ENCODE measurements around the gene CNGA3.
"Not testable (repeated sequence)": the region's sequence is repeated elsewhere in the genome, so short reads cannot be mapped to it uniquely, and the experiment has no call there.

CNGA3 gene

DNA sequence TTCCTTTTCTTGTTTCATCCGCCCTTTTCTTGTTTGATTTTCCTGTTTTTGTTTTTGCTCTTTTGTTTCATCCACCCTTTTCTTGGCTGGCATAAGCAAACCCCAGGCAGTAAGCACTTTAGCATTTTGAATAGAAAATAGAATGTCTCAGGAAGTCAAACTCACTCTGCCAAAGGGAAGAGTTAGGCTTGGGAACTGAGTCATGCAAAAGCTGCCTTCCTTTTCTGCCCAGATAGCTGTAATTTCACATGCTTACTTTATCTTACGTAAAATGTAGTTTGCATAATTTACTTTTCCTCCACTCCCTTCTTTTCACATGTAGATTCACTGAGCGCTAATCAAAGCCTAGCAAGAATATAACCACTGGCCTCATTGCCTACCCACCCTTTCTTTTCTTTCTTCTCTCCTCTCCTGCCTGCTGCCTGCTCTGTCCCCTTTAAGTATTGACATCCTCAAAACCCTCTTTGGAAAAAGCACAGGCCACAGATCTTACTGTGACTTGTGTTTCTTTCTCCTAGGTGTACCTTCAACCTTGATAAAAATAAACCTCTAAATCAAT is 48.4 kb downstream of the CNGA3 start:
- H3K36me3 ChIP-seq (ENCODE audit: control insufficient read depth, insufficient read depth, low read length) = no peaks in the 10 kb centered on the region

DNA sequence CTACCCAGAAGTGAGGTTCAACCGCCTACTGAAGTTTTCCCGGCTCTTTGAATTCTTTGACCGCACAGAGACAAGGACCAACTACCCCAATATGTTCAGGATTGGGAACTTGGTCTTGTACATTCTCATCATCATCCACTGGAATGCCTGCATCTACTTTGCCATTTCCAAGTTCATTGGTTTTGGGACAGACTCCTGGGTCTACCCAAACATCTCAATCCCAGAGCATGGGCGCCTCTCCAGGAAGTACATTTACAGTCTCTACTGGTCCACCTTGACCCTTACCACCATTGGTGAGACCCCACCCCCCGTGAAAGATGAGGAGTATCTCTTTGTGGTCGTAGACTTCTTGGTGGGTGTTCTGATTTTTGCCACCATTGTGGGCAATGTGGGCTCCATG is 49.7 kb downstream of the CNGA3 start:
- H3K4me3 ChIP-seq (ENCODE audit: low read length) = no peak overlapping the region
- H3K4me1 ChIP-seq (ENCODE audit: control insufficient read depth, insufficient read depth, low read length) = no peaks in the 10 kb centered on the region
- H3K9me3 ChIP-seq (ENCODE audit: control insufficient read depth, low read length) = no peaks in the 10 kb centered on the region

More for the DNA sequence above, 48.4 kb downstream of the CNGA3 start:
- H3K9me3 ChIP-seq (ENCODE audit: control insufficient read depth, low read length) = no peaks in the 10 kb centered on the region
- no peaks in the 10 kb centered on the region for H3K4me1 ChIP-seq (ENCODE audit: control insufficient read depth, insufficient read depth, low read length)
- H3K27me3 ChIP-seq (ENCODE audit: control insufficient read depth, insufficient read depth, low read length) = no peaks in the 10 kb centered on the region
- no peak overlapping the region for H3K9ac ChIP-seq (ENCODE audit: low read length)
- H3K4me3 ChIP-seq (ENCODE audit: low read length) = no peak overlapping the region

DNA sequence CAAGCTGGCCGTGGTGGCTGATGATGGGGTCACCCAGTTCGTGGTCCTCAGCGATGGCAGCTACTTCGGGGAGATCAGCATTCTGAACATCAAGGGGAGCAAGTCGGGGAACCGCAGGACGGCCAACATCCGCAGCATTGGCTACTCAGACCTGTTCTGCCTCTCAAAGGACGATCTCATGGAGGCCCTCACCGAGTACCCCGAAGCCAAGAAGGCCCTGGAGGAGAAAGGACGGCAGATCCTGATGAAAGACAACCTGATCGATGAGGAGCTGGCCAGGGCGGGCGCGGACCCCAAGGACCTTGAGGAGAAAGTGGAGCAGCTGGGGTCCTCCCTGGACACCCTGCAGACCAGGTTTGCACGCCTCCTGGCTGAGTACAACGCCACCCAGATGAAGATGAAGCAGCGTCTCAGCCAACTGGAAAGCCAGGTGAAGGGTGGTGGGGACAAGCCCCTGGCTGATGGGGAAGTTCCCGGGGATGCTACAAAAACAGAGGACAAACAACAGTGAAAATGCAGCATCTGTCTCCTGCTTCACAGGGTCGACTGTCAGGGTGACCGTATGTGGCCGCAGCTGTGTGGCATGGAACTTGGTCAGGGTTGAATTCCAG is 50.6 kb downstream of the CNGA3 start:
- H3K4me3 ChIP-seq (ENCODE audit: low read length) = no peak overlapping the region
- no peaks in the 10 kb centered on the region for H3K27me3 ChIP-seq (ENCODE audit: control insufficient read depth, insufficient read depth, low read length)
- H3K4me1 ChIP-seq (ENCODE audit: control insufficient read depth, insufficient read depth, low read length) = no peaks in the 10 kb centered on the region
- H3K9ac ChIP-seq (ENCODE audit: low read length) = no peak overlapping the region
- H3K36me3 ChIP-seq (ENCODE audit: control insufficient read depth, insufficient read depth, low read length) = no peaks in the 10 kb centered on the region
- no peaks in the 10 kb centered on the region for H3K9me3 ChIP-seq (ENCODE audit: control insufficient read depth, low read length)

More for the DNA sequence above, 49.7 kb downstream of the CNGA3 start:
- Histone ChIP-seq H3K9ac (ENCODE audit: low read length) (no peak overlapping the region), H3K36me3 (ENCODE audit: control insufficient read depth, insufficient read depth, low read length) (no peaks in the 10 kb centered on the region), H3K27me3 (ENCODE audit: control insufficient read depth, insufficient read depth, low read length) (no peaks in the 10 kb centered on the region)

DNA sequence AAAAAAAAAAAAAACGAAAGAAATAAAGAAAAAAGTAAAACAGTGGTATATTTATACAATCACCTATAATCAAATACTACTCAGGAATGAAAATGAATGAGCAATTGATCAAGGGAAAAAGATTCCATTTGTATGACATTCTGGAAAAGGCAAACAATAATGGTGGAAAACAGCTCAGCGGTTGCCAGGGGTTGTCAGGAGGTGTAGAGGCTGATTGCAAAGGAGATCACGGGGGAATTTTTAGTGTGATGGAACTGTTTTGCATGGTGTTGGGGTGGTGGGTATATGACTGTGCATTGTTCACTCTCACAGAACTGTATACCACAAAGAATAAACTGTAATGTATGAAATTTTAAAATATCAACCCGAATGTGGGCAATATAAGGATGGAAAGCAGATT is 52.9 kb downstream of the CNGA3 start:
- no peak overlapping the region for H3K9ac ChIP-seq (ENCODE audit: low read length)
- no peaks in the 10 kb centered on the region for H3K36me3 ChIP-seq (ENCODE audit: control insufficient read depth, insufficient read depth, low read length)
- H3K9me3 ChIP-seq (ENCODE audit: control insufficient read depth, low read length) = no peaks in the 10 kb centered on the region
- H3K4me3 ChIP-seq (ENCODE audit: low read length) = no peak overlapping the region
- no peaks in the 10 kb centered on the region for H3K27me3 ChIP-seq (ENCODE audit: control insufficient read depth, insufficient read depth, low read length)
- H3K4me1 ChIP-seq (ENCODE audit: control insufficient read depth, insufficient read depth, low read length) = no peaks in the 10 kb centered on the region

DNA sequence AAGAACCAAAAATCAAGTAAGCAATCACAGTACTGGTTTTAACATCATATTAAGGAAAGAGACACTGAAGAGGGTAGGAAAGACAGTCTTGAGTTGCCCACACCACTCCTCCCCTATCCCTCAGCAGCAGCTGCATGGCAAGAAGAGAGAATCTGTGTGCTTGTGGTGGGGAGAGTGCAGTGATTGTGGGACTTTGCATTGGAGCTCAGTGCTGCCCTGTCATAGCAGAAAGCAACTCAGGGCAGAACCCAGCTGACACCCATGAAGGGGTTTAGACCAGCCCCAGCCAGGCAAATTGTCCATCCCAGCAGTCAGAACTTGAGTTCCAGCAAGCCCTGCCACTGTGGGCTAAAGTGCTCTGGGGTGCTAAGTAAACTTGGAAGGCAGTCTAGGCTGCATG is 57.6 kb downstream of the CNGA3 start:
- H3K9ac ChIP-seq (ENCODE audit: low read length) = no peak overlapping the region
- H3K4me1 ChIP-seq (ENCODE audit: control insufficient read depth, insufficient read depth, low read length) = no peaks in the 10 kb centered on the region
- H3K27me3 ChIP-seq (ENCODE audit: control insufficient read depth, insufficient read depth, low read length) = no peaks in the 10 kb centered on the region
- no peaks in the 10 kb centered on the region for H3K9me3 ChIP-seq (ENCODE audit: control insufficient read depth, low read length)
- H3K4me3 ChIP-seq (ENCODE audit: low read length) = no peak overlapping the region
- H3K36me3 ChIP-seq (ENCODE audit: control insufficient read depth, insufficient read depth, low read length) = no peaks in the 10 kb centered on the region

DNA sequence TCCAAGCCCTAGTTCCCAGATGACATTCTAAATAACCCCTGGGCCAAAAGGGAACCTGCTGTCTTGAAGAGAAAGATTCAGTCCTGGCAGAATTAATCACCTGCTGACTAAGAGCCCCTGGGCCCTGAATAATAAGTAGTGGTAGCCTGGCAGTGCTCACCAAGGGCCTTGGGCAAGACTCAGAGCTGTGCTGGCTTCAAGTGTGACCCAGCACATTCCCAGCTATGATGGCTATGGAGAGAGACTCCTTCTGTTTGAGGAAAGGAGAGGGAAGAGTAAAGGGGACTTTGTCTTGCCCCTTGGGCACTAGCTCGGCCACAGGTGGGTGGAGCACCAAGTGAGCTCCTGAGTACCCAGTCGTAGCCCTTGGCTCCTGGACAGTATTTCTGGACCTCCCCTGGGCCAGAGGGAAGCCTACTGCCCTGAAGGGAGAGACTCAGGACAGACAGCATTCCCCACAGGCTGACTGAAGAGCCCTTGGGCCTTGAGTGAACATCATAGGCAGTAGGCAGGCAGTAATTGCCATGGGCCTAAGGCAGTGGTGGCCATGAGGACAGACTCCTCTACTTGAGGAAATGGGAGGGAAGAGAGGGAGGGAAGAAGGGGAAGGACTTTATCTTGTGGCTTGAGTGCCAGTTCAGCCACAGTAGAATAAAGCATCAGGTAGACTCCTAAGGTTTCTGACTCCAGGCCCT is 58.4 kb downstream of the CNGA3 start:
- Histone ChIP-seq H3K9ac (ENCODE audit: low read length) (no peak overlapping the region), H3K4me3 (ENCODE audit: low read length) (no peak overlapping the region), H3K9me3 (ENCODE audit: control insufficient read depth, low read length) (no peaks in the 10 kb centered on the region), H3K27me3 (ENCODE audit: control insufficient read depth, insufficient read depth, low read length) (no peaks in the 10 kb centered on the region), H3K4me1 (ENCODE audit: control insufficient read depth, insufficient read depth, low read length) (no peaks in the 10 kb centered on the region), H3K36me3 (ENCODE audit: control insufficient read depth, insufficient read depth, low read length) (no peaks in the 10 kb centered on the region)

DNA sequence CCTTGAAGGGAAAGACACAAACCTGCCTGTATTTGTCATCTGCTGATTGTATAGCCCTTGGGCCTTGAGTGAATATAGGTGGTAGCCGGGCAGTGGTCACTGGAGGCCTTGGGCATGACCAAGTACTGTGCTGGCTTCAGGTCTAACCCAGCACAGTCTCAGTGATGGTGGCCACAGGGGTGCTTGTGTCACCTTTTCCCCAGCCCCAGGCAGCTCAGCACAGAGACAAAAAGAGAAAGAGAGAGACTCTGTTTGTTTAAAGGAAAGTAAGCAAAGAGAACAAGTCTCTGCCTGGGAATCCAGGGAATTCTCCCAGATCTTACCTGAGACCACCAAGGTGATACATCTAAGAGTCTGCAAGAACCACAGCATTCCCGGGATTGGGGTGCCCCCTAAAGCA is 59.0 kb downstream of the CNGA3 start:
- no peak overlapping the region for H3K9ac ChIP-seq (ENCODE audit: low read length)
- no peak overlapping the region for H3K4me3 ChIP-seq (ENCODE audit: low read length)
- H3K36me3 ChIP-seq (ENCODE audit: control insufficient read depth, insufficient read depth, low read length) = no peaks in the 10 kb centered on the region
- no peaks in the 10 kb centered on the region for H3K4me1 ChIP-seq (ENCODE audit: control insufficient read depth, insufficient read depth, low read length)
- no peaks in the 10 kb centered on the region for H3K27me3 ChIP-seq (ENCODE audit: control insufficient read depth, insufficient read depth, low read length)
- H3K9me3 ChIP-seq (ENCODE audit: control insufficient read depth, low read length) = no peaks in the 10 kb centered on the region

DNA sequence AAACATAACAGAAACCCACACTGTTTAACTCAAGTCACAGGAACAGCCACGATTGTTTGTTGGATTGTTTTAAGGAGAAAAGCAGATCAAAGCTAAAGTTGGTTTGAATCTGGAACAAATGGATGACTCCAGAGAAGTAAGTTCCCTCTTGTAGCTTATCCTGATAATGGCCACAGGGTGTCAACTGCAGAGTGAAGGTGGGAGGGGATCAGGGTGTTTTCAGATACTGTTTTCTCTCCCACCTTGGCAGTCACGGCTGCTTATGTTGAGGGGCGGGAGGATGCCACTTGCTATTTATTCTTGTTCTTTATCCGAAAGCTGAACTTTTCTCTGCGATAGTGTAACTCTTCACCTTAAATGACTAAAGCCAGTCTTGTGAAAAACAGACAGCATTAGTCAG is 61.9 kb downstream of the CNGA3 start:
- Histone ChIP-seq H3K27me3 (ENCODE audit: control insufficient read depth, insufficient read depth, low read length) (no peaks in the 10 kb centered on the region), H3K4me3 (ENCODE audit: low read length) (no peak overlapping the region), H3K9ac (ENCODE audit: low read length) (no peak overlapping the region), H3K4me1 (ENCODE audit: control insufficient read depth, insufficient read depth, low read length) (peaks cover 4% of the 10 kb centered on the region), H3K9me3 (ENCODE audit: control insufficient read depth, low read length) (no peaks in the 10 kb centered on the region), H3K36me3 (ENCODE audit: control insufficient read depth, insufficient read depth, low read length) (no peaks in the 10 kb centered on the region)

DNA sequence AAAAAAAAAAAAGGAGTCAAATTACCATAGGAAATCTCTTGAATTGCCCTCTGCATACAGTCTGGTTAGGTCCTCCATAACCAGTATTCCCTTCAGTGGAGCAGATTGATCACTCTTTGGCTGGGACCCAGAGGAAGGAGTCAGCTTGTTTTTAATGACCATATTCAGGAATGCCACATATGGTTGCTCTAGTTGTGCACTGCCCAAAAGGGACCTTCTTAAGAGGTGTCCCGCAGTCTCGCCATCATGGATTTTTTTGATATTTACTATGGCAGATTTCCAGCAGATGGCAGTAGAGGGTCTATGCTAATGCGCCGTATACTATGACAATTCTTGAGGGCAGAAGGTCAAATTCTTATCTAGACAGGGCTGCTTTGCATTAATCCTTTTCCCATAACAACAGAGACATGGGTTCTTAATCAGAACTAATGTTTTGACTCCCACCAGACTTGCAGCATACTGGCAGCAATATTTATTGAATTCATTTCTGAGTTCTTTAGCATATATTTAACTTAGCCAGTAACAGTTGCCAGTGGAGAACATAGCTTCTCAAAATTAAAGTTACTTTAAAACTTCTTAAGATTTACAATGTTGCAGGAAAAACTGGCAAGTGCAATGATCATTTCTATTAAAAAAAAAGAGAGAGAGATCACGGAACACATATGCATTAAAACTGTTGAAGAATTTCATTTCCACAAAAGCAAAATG is 66.6 kb downstream of the CNGA3 start:
- Histone ChIP-seq H3K9ac (ENCODE audit: low read length) (no peak overlapping the region), H3K9me3 (ENCODE audit: control insufficient read depth, low read length) (no peaks in the 10 kb centered on the region), H3K4me3 (ENCODE audit: low read length) (no peak overlapping the region), H3K27me3 (ENCODE audit: control insufficient read depth, insufficient read depth, low read length) (no peaks in the 10 kb centered on the region), H3K36me3 (ENCODE audit: control insufficient read depth, insufficient read depth, low read length) (no peaks in the 10 kb centered on the region), H3K4me1 (ENCODE audit: control insufficient read depth, insufficient read depth, low read length) (peaks cover 4% of the 10 kb centered on the region)

DNA sequence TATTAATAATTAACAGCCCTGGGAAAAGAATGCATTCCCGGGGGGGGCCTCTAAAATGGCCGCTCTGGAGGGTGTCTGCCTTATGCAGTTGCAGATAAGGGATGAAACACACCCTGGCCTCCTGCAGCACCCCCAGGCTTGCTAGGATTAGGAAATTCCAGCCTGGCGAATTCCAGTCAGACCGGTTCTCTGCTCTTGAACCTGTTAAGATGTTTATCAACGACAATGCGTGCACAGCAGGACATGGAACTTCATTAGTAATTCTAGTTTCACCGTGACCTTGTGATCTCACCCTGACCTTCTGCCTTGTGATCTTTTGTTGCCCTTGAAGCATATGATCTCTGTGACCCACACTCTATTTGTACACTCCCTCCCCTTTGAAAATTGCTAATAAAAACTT is 68.0 kb downstream of the CNGA3 start:
- H3K36me3 ChIP-seq (ENCODE audit: control insufficient read depth, insufficient read depth, low read length); H3K4me3 ChIP-seq (ENCODE audit: low read length); H3K9me3 ChIP-seq (ENCODE audit: control insufficient read depth, low read length); H3K9ac ChIP-seq (ENCODE audit: low read length); H3K4me1 ChIP-seq (ENCODE audit: control insufficient read depth, insufficient read depth, low read length); H3K27me3 ChIP-seq (ENCODE audit: control insufficient read depth, insufficient read depth, low read length): not testable (repeated sequence)

DNA sequence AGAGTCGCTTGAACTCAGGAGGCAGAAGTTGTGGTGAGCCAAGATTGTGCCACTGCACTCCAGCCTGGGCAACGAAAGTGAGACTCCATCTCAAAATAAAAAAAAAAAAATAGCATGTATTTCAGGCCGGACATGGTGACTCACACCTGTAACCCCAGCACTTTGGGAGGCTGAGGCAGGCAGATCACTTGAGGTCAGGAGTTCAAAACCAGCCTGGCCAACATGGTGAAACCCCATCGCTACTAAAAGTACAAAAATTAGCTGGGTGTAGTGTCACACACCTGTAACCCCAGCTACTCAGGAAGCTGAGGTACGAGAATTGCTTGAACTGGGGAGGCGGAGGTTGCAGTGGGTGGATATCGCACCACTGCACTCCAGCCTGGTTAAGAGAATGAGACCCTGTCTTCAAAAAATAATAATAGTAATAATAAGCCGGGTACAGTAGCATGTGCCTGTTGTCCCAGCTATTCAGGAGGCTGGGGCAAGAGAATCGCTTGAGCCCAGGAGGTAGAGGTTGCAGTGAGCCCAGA is 69.5 kb downstream of the CNGA3 start:
- not testable (repeated sequence) for H3K4me1 ChIP-seq (ENCODE audit: control insufficient read depth, insufficient read depth, low read length); H3K9ac ChIP-seq (ENCODE audit: low read length)

More for the DNA sequence above, 69.5 kb downstream of the CNGA3 start:
- H3K36me3 ChIP-seq (ENCODE audit: control insufficient read depth, insufficient read depth, low read length); H3K27me3 ChIP-seq (ENCODE audit: control insufficient read depth, insufficient read depth, low read length); H3K4me3 ChIP-seq (ENCODE audit: low read length); H3K9me3 ChIP-seq (ENCODE audit: control insufficient read depth, low read length): not testable (repeated sequence)

Measured in mucosa of stomach (tissue), 1 donor.